Heart left ventricle (tissue), 13 donors: ENCODE results near the gene GET4.

ENCODE experiments used
- CTCF ChIP-seq, 12 donors: fragments of 200-600 bp; sonication (generic) in 4 of 12; IDR thresholded peaks; one replicate each; pipeline versions ENCODE4 v1.5.0 to v1.8.0; 2018 to 2022; ENCODE audit warnings: antibody characterized with exemption in 12 of 12, mild to moderate bottlenecking in 5 of 12
- POLR2A ChIP-seq, 2 donors: fragments of 450-650 bp; IDR thresholded peaks; one replicate each; pipeline ENCODE4 v1.6.1; 2017; ENCODE audit warnings: antibody characterized with exemption in 2 of 2, mild to moderate bottlenecking in 2 of 2, moderate library complexity in 2 of 2
- donor health status: ischemic (EF 13 %, LVEDD 7.1; RV severe dilation, severe dysfunction).
- donor health status: DM: no; HTN: yes; CAD: no.
- donor health status: DM: no; HTN: no; CAD: no.
- donor health status: ischemic (EF 25% LVEDD 6.9; RV normal size, moderate dysfunction).
- donor health status: ischemic (EF 25% LVEDD 5.7; RV mildly dilated, moderate dysfunction).
- donor health status: ischemic (EF 35%, LVEDD 5.7; RV mildly dilated, moderate dysfunction).
- donor health status: nonischemic (EF 11% LVEDD 7.7; RV severe dilation, severe dysfunction).
- donor health status: DM: yes; HTN: yes; CAD: no.
- donor health status: PGD.
- donor health status: ischemic (EF 29% LVEDD 5.4; RV normal size, mild dysfunction).
- donor health status: nonischemic (EF 23%, LVEDD 6.1; RV moderate dilation, normal function).

GRCh38 chr7:845091-845490 lies 31.3 kb upstream of the GET4 start:
- TF ChIP-seq CTCF (IDR thresholded peaks at IDR 0.05) (no peak), POLR2A (IDR thresholded peaks at IDR 0.05) (no peak)
